ENCODE results near the gene TCERG1.

DNA sequence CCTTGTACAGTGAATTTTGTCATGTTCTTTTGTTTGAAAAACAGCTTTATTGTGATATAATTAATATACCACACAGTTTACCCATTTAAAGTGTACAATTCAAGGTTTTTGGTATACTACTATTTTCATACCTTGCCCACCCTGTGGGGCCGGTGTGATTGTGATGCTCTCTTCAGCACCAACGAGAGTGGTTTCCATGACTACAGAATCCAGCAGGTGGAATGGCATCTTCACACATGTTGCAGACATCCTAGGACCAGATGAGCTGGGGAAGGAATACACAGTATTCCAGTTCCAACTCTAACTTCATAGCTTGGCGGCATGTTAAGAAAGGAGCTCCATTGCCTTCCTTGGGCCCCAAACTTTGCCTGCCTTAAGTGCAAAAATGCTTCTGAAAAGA lies 76.6 kb downstream of the TCERG1 start:
- TF ChIP-seq, protein P1, sequence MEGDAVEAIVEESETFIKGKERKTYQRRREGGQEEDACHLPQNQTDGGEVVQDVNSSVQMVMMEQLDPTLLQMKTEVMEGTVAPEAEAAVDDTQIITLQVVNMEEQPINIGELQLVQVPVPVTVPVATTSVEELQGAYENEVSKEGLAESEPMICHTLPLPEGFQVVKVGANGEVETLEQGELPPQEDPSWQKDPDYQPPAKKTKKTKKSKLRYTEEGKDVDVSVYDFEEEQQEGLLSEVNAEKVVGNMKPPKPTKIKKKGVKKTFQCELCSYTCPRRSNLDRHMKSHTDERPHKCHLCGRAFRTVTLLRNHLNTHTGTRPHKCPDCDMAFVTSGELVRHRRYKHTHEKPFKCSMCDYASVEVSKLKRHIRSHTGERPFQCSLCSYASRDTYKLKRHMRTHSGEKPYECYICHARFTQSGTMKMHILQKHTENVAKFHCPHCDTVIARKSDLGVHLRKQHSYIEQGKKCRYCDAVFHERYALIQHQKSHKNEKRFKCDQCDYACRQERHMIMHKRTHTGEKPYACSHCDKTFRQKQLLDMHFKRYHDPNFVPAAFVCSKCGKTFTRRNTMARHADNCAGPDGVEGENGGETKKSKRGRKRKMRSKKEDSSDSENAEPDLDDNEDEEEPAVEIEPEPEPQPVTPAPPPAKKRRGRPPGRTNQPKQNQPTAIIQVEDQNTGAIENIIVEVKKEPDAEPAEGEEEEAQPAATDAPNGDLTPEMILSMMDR (IDR thresholded peaks at IDR 0.05): no peak
- no peak for TF ChIP-seq POLR2AphosphoS5 (IDR thresholded peaks at IDR 0.05; ENCODE audit: low read depth, low read length)
- TF ChIP-seq, protein P2, sequence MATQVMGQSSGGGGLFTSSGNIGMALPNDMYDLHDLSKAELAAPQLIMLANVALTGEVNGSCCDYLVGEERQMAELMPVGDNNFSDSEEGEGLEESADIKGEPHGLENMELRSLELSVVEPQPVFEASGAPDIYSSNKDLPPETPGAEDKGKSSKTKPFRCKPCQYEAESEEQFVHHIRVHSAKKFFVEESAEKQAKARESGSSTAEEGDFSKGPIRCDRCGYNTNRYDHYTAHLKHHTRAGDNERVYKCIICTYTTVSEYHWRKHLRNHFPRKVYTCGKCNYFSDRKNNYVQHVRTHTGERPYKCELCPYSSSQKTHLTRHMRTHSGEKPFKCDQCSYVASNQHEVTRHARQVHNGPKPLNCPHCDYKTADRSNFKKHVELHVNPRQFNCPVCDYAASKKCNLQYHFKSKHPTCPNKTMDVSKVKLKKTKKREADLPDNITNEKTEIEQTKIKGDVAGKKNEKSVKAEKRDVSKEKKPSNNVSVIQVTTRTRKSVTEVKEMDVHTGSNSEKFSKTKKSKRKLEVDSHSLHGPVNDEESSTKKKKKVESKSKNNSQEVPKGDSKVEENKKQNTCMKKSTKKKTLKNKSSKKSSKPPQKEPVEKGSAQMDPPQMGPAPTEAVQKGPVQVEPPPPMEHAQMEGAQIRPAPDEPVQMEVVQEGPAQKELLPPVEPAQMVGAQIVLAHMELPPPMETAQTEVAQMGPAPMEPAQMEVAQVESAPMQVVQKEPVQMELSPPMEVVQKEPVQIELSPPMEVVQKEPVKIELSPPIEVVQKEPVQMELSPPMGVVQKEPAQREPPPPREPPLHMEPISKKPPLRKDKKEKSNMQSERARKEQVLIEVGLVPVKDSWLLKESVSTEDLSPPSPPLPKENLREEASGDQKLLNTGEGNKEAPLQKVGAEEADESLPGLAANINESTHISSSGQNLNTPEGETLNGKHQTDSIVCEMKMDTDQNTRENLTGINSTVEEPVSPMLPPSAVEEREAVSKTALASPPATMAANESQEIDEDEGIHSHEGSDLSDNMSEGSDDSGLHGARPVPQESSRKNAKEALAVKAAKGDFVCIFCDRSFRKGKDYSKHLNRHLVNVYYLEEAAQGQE (IDR thresholded peaks at IDR 0.05; ENCODE audit: insufficient read depth in 1 of 2, low read depth in 2 of 2, low read length in 1 of 2): no peak
